ENCODE measurements around the gene HOXB1.

DNA sequence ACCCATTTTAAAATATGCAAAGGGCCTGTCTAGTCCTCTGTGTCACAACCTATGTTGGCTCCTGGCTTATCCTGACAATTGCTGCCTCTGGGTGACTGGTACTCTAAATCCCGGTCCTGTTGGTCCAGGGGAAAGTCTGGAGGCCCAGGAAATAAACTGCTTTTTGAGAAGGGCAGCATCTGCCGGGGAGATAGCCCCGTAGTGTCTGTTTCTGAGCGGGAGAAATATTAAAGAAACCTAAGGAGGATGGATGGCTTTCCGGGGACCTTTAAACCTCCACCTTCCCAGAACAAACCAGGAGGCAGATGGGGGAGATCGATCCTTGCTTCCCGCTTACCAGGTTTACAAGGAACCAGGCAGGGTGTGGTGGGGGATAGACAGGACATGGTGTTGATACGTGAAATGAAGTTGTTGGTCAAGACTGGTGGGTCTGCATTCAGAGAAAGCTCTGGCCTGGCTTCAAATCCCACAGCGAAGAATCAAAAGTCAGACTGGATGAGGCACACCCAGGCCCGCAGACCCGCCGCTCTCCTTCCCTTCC is 10.3 kb upstream of the HOXB1 start:
- no peak for TF ChIP-seq POLR2A (IDR thresholded peaks at IDR 0.05)
- TF ChIP-seq, protein P1, sequence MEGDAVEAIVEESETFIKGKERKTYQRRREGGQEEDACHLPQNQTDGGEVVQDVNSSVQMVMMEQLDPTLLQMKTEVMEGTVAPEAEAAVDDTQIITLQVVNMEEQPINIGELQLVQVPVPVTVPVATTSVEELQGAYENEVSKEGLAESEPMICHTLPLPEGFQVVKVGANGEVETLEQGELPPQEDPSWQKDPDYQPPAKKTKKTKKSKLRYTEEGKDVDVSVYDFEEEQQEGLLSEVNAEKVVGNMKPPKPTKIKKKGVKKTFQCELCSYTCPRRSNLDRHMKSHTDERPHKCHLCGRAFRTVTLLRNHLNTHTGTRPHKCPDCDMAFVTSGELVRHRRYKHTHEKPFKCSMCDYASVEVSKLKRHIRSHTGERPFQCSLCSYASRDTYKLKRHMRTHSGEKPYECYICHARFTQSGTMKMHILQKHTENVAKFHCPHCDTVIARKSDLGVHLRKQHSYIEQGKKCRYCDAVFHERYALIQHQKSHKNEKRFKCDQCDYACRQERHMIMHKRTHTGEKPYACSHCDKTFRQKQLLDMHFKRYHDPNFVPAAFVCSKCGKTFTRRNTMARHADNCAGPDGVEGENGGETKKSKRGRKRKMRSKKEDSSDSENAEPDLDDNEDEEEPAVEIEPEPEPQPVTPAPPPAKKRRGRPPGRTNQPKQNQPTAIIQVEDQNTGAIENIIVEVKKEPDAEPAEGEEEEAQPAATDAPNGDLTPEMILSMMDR (IDR thresholded peaks at IDR 0.05): no peak
